Embryonic facial prominence (tissue), 1 donor: Measurements from ENCODE around the gene ASPHD2.

Experiments used
- DNase-seq: peaks from one replicate; pipeline ENCODE4 v3.0.0-alpha.2; 2016; ENCODE audit errors: extremely low spot score

ASPHD2 gene

GRCh38 chr22:26445577-26446275, 16.7 kb downstream of the ASPHD2 start:
- no peak for DNase-seq

DNA sequence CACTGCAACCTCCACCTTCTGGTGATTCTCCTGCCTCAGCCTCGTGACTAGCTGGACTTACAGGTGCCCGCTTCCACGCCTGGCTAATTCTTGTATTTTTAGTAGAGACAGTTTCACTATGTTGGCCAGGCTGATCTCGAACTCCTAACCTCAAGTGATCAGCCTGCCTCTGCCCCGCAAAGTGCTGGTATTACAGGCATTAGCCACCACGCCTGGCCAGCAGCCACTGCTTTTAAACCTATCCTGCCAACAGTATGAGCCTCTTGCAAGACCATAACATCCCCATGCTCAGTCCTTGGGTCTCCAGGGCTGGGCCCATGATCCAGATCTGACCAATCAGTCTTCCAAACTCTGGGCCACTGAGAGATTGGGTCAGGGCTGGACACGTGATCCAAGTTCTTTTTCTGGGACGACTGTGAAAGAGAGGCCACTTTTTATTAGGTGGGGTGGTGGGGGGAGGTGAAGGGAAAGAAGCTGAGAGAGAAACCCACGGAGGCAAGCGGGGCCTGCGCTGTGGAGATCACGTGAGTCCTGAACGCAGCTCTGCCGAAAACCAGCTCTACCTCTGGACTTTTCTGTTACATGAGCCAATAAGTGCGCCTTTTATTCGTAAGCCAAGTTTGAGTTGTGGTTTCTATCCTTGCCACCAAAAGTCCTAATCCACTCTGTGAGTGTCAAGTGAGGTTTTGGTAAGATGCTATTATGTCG, 17.9 kb downstream of the ASPHD2 start:
- DNase-seq: no peak

GRCh38 chr22:26447584-26448329, 18.7 kb downstream of the ASPHD2 start:
- no peak for DNase-seq

GRCh38 chr22:26448334-26448733, 19.3 kb downstream of the ASPHD2 start:
- no peak for DNase-seq

DNA sequence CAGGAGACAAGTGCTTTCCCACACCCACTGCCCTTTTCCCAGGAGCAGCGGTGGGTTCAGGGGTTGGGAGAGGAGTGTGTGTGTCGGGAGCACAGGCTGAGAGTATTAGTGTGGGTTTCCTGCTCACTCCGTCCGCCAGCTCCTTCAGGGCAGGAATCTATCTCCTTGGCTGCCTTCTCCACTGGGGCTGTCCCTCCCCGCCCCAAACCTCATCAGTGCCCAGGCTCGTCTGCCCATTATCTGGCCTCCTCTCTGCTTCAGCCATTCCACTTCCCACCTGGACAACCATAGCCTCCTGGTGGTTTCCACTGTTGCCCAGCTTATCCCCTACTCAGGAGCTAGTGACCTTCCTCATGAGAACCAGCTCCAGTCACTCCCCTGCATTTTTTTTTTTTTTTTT, 19.9 kb downstream of the ASPHD2 start:
- DNase-seq: no peak

DNA sequence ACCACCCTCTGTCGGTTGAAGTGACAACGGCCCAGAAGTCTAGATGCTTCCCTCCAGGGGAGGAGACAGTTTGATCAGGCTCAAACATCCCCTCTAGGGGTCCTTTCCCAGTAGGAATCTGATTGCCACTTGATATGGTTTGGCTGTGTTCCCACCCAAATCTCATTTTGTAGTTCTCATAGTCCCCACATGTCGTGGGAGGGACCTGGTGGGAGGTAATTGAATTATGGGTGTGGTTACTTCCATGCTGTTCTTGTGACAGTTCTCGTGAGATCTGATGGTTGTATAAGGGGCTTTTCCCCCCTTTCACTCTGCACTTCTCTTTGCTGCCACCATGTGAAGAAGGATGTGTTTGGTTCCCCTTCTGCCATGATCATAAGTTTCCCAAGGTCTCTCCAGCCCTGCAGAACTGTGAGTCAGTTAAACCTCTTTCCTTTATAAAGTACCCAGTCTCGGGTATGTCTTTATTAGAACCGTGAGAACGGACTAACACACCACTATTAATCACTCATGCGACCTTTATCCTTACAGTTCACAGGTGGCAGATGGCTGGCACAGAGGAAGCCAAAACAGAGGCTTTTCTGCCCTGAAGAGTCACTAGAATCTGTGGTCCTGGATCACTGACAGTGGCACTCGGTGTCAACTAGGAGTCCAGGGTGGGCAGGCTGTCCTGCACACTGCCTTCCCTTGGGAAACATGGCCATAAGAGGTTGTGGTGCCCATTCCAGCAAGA, 21.6 kb downstream of the ASPHD2 start:
- DNase-seq: no peak

- DNase-seq: no peak
These were observed 23.4 kb downstream of the ASPHD2 start for GRCh38 chr22:26452236-26453016.

DNA sequence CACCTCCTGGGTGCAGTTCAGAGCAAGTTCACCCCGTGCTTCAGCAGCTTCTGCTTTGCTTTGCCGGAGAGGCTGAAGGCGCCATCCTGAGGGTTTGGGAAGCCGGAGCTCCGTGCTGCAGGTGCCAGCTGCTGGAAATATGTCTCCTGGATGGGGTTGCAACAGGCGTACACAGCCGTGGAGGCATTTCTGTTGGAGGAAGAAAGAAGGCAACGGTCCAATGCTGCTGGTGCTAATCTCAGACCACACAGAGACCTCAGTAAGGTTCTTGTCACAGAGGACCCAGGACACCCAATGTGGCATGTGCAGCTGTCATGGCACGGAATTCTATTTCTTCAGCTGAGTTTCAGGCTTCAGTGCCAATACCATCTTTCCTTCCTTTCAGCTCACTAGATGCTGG, 24.2 kb downstream of the ASPHD2 start:
- DNase-seq: no peak

GRCh38 chr22:26453812-26454500, 24.9 kb downstream of the ASPHD2 start:
- no peak for DNase-seq

DNA sequence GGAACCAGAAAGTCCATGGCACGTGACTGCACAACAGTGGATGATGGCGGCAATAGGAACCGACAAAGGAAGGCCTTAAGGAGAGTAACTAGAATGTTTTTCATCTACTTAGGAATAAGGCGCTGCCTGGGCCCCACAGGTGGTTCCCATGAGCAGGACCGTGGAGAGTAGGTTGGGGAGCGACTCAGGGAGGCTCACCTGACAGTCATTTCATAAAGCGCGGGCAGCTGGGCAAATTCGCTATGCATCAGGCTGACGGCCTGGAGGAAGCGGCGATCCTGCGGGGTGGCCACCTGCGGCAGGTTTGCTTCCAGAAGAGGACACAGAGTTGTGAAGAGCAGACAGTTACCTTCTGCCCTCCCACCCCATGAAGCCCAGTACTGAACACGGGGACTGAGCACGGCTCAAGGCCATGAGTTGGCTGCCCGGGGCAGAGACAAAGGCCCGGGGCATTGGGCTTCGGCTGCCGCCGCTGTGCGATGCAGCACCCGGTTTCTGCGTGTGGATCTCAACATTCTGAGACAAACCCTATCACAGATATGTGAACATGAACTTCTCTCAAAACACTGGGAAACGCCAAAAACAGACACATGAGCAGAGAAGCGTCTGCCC, 28.7 kb downstream of the ASPHD2 start:
- DNase-seq: no peak

DNA sequence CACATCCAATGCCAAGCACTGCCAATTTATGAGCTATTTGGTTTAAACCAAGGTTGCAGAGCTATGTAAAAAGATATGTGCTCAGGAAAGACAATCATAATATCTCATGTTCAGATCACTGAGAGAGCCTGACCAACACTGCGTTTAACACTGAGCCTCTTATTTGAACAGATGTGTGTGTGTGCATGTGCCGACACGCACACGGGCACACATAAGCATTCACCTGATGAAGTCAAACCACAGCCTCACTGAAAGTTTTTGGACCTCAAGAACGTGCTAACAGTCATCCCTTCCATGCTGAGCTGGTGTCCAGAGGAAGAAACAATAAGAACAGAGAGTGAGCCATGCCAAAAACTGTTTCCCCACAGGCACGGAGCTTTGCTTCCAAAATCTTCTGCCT, 31.1 kb downstream of the ASPHD2 start:
- DNase-seq: no peak

DNA sequence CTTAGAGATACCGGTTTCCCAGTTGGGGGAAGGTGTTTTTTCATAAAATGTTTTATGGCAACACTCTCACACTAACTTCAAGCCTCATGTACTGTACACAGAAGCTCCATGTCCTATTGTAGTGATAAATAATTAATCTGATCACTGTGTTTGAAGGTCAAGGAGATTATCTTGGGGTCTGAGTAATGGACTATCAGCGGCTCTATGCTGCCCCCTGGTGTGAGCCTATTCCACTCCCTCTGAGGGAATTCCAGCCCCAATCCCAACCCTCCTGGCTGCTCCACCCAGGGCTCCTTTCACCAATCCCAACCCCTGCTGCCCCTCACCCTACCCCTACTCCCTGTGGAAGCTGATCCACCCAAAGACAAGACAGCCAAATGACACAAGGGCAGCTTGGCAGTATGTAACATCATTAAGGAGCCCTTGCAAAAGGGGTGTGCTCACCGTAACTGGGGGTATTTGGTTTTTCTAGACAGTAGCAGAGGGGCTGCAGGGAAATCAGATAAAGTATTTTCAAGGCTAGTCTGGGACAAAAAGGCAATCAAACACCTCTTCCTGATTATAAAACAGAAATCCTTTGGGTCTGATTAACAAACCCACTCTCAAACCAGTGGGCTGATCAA, 32.2 kb downstream of the ASPHD2 start:
- no peak for DNase-seq

GRCh38 chr22:26462051-26462450, 33.0 kb downstream of the ASPHD2 start:
- no peak for DNase-seq

- no peak for DNase-seq
These were observed 33.6 kb downstream of the ASPHD2 start for GRCh38 chr22:26462641-26463040.

GRCh38 chr22:26463101-26463661, 34.1 kb downstream of the ASPHD2 start:
- DNase-seq: peak; percentile 20

DNA sequence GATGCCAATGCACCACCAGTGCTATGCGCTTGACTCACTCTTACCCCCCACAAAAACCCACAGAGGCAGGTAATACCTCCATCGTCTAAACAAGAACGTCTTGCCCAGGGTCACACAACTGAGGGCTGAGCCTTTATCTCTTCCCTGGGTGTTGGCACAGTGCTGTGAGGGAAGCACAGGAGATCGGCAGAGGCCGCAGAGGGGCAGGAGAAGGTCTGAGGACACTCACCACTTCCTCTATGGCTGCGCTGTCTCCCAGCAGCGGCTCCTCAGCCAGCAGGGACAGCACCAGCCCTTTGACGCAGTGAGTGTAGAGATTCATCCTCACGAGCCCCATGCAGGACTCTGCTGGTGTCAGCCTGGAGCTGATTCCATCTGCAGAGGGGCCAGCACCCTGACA, 34.6 kb downstream of the ASPHD2 start:
- DNase-seq: no peak

GRCh38 chr22:26464312-26464711, 35.3 kb downstream of the ASPHD2 start:
- DNase-seq: no peak

DNA sequence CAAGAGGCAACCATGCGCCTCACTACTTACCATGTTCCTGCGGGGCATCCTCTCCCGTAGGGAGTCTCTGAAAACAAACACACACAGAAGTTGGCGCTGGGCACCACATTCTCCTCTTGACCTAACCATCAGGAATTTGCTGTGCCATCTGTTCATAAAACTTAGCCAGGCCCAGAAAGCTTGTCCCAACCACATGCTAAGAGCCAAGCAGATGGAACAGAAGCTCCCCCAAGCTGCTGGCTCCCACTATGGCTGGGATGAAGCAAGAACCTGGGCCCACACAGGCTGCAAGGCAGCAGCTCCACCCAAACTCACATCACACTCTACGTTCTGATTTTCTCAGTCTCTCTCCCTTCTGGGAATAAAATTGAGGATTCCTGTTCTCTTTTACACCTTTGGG, 37.1 kb downstream of the ASPHD2 start:
- no peak for DNase-seq

GRCh38 chr22:26470807-26471206, 41.7 kb downstream of the ASPHD2 start:
- DNase-seq: no peak

DNA sequence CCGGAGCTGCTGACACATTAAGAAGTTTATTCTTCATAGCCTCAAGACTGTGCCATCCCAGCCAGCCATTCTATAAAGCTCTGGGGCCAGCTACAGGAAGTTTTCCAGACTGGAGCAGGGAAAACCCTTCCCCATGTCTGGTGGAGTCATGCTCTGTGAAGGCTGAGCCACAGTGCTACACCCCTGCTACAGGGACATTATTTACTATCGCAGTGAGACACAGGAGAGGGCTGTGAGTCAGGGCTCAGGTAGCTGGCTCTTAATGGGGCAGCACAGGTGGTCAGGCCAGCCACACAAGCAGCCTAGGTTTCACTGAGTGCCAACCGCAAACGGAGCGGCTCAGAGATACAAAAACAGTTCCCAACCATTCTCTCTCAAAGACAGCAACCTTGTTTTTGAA, 42.5 kb downstream of the ASPHD2 start:
- DNase-seq: no peak
